Measurements from ENCODE around the gene SPESP1.
"Not testable (repeated sequence)": the region's sequence is repeated elsewhere in the genome, so short reads cannot be mapped to it uniquely, and the experiment has no call there.

Gene SPESP1

DNA sequence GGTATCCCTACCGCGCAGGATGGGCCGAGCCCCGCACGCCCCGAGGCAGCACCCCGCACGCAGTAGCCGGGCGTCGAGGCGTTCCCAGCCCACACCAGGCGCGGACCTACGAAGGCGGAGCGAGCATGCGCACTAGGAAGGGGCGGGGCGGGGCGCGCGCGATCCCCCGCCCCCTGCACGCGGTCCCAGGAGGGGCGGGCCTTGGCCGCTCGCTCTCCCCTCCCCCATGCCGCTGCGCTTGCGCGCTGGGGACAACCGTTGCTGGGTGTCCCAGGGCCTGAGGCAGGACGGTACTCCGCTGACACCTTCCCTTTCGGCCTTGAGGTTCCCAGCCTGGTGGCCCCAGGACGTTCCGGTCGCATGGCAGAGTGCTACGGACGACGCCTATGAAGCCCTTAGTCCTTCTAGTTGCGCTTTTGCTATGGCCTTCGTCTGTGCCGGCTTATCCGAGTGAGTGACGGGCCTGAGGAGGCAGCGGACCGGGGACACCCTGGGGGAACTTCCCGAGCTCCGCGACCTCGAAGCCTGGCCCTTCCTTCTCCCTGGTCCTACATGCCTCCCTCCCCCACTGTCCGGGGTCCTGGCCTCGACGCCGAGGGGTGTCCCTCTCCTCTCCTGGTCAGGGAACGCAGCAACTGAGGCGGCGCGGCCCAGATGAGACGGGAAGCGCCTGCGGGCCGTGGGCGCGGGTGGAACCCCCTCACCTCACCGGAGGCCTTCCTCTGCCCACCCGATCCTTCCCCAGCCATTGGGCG is at the start of gene SPESP1:
Gene SPESP1, plus strand, starts transcription at position 258 of the 755 bp plus-strand sequence. Its CDS starts 129 bp downstream, at position 387.
- DNase-seq: no peak

DNA sequence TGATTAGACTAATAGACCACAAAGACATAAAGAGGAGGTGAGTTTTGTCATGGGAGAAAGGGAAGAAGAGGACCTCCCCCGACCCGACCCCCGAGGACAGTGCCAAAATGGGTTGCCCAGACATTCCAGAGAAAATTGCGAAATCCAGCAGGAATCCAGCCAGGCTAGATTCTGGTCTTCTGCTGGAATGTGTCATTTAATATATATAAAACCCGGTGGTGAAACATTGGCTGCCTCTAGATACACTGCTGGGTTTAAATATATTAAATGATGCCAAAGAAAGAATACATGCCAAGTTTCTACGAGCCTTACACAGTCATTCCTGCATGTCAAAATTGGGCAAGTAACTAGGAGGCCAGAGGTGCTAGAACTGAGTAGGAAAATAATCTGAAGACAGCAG is 45.3 kb upstream of the SPESP1 start:
- no peak for DNase-seq

GRCh38 chr15:68887120-68887519 is 43.2 kb upstream of the SPESP1 start:
- no peak for DNase-seq

DNA sequence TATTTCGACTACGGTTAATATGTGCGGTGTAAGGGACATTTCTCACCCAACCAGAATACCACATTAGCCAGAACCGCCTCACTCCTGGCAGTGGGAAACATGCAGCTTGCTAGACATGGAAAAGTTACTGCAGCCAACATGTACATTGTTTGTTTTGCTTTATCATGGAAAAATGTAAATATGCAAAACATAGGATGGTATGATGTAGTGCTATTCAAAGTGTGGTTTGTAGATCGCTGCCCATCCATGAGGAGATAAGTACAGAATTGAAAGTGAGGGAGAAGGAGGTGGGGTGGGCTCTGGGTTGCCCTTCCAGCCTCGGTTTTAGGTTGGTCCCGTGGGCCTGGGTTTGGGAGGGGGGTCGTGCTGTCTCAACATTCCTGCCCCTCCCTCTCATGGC is 42.5 kb upstream of the SPESP1 start:
- DNase-seq: no peak

DNA sequence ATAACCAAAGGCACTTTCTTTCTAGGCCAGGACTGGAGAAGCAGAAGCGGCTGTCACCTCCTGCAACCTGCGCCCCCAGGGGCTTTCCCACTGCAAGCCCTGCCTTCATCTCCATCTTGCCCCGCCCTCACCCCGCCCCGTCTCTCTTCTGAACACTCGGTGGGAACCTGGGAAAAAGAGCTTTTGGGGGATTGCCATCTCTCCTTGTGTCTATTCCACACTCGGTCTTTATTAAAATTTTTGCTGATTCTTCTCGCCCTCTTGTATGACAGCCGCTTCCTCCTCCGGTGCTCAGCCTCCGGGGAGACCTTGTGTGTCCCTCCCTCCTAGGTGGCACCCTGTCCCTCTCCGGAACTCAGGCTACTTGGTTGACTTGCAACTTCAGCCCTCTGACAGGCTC is 41.9 kb upstream of the SPESP1 start:
- DNase-seq: no peak

DNA sequence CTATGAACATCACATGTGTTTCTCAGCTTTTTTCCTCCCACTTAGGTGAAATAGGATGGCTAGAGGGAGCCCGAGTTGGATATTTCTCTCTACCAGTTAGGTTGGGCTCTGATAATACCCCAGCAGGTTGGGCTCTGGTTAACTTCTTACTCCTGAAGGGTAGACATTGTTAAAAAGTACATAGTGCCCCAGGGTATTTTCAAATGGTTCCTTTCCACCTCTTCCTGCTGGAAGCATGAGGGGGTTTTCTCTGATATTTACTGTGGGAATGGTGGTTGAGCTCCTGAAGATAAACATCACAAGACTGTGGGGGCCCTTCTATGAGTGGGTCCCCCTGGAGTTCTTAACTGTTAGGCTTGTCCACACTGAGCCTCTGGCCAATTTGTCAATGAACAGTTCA is 36.1 kb upstream of the SPESP1 start:
- no peak for DNase-seq

- no peak for DNase-seq
Measured at GRCh38 chr15:68896178-68896577, 34.1 kb upstream of the SPESP1 start.

- DNase-seq: no peak
Measured at GRCh38 chr15:68897016-68897415, 33.3 kb upstream of the SPESP1 start.

- DNase-seq: no peak
Measured at GRCh38 chr15:68900027-68900426, 30.3 kb upstream of the SPESP1 start.

DNA sequence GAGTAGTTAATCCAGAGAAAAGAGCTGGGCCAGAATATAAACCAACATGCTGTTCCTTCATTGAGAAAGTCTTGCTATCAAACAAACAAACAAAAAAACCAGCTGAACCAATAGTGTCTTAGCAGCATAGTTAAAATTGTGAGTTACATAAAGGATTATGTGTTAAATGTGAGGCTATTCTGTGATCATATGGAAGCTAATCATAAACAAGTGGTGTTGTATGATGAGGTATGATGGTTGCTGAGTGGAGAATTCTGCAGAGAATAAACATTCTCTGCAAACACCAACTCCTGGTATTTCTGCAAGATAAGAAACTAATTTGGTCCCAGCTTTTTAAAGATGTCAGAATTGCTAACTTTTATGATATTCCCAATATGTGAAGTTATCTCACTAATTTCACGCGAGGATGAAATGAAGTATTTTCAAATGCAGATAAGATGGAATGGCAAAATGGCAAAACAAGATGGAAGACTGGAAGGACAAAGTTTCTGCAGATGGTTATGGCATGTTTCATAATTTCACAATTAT is 22.9 kb upstream of the SPESP1 start:
- no peak for DNase-seq

GRCh38 chr15:68909601-68910100 is 20.7 kb upstream of the SPESP1 start:
- DNase-seq: no peak

- no peak for DNase-seq
Measured at GRCh38 chr15:68910341-68910740, 20.0 kb upstream of the SPESP1 start.

GRCh38 chr15:68910816-68911215 is 19.5 kb upstream of the SPESP1 start:
- no peak for DNase-seq

- no peak for DNase-seq
Measured at GRCh38 chr15:68921926-68922325, 8.4 kb upstream of the SPESP1 start.

DNA sequence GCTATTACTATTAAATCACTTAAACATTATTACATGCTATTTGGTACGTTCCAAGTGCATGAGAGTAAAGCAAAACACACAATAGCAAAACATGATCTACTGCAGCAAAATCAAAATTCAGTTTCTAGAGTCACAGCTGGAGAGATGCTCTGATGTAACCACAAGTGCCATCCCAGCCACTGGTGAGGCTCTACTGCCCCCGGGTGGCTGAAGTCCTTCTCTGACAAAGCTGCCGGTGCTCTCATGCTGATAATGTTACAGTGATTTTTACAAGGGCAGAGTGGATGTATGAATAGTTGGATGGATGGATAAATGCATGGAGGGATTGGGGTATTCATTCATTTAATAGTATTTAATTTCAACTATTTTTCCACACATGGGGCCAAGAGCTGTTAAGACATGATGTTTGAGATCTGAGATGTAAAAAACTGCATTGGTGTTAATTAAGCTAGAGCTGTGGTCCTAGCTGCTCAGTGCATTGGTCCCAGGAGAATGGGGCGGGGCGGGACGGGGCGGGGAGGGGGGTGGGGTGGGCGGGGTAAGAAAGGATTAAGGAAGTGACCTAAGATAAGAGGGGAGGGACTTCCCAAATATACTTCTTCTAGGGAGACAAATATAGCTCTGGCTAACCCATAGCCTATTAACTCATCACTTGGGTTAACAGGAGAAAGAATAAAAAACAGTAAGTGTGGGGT is 5.3 kb upstream of the SPESP1 start:
- peak; percentile 45 for DNase-seq

- DNase-seq: no peak
Measured at GRCh38 chr15:68933001-68933400, 2.7 kb downstream of the SPESP1 start.

DNA sequence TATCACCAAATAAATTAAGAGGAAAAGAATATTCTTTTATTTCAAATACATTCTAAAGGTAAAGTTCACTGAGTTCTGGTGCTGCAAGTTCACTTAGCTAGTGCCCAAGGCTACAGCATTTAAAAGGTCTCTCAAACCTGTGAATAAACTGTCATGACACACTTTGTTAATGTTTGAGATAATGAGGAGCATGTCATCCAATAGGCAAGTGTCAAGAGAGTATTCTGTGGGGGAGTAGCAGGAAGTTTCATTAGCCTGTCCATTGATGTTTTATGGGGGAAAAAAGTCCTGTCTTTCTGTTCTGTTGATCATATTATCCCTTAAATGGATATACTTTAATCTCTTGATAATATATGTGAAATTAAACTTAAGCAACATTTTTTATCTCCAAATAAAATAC is 4.0 kb downstream of the SPESP1 start:
- DNase-seq: no peak

DNA sequence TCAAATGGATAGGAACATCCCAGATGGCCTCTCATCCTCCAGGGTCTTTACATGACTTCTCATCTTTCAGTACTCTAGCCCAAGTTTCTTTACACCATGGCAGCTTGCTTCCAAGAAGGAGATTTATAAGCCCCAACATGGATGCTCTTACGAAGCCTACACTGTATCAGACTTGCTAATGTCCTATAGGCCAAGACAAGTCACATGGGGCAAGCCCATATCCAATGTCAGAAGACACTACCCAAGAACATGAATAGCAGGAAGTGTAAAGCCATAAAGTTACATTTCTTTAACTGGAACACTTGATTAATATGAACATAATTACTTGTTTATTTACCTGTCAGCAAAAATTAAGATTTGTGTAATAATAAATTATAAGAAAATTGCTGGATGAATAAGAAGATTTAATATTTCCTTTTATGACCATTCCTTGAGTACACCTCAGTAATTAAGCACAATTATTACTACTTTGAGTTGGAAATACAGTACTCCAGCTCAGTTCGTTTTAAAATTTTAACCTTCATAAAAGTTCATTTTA is 5.1 kb downstream of the SPESP1 start:
- no peak for DNase-seq

DNA sequence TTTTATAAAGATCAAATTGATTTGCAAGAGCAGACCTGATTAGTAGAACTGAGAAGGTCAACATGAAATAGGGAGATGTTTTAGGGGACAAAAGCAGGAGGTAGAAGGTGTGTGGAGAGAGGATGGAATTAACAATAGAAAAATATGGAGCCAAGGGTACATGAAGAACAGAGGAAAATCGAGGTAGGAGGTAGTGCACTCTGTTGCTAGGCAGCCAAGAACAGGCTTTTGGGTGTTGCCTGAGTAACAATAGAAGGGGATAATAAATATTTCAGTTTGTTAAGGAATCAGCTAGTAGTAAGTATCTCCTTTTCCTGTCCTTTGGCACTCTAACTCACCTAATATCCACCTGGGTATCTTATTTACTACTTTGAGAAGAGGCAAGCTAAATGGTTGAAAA is 9.2 kb downstream of the SPESP1 start:
- DNase-seq: no peak

DNA sequence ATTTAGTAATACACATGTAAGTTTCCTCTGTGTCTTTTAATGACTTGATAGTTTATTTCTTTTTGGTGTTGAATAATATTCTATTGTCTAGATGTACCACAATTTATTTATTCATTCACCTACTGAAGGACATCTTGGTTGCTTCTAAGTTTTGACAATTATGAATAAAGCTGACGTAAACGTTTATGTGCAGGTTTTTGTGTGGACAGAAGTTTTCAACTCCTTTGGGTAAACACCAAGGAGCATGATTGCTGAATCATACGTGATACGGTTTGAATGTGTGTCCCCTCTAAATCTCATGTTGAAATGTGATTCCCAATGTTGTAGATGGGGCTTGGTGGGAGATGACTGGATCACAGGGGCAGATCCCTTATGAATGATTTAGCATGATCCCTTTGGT is 21.5 kb downstream of the SPESP1 start:
- no peak for DNase-seq

DNA sequence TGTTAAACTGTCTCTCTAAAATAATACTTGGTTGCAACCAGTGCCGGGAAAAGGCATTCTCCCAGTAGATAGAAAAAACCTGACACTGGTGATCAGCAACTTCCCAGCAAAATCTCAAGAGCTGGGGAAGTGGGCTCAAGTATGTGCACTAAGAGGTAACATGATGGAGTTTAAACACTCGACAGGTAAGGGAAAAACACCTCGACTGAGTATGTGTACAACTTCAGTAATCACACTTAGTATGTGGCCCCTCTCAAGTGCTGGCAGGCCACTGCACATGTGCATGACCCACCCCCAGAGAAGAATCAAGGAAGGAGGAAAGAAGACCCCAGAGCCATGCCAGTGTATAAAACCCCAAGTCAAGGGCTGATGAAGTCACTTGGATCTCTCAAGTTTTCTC is 27.4 kb downstream of the SPESP1 start:
- DNase-seq: no peak

GRCh38 chr15:68958597-68958996 is 28.3 kb downstream of the SPESP1 start:
- DNase-seq: no peak

DNA sequence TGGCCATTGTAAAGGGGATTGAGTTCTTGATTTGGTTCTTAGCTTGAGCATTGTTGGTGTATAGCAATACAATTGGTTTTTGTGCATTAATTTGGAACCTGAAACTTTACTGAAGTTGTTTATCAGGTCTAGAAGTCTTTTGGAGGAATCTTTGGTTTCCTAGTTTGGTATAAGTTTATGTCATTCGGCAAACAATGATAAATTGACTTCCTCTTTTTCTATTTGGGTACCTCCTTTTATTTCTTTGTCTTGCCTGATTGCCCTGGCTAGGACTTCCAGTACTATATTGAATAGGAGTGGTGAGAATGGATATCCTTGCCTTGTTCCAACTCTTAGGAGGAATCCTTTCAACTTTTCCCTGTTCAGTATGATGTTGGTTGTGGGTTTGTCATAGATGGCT is 32.1 kb downstream of the SPESP1 start:
- DNase-seq: no peak

GRCh38 chr15:68963719-68964118 is 33.4 kb downstream of the SPESP1 start:
- not testable (repeated sequence) for DNase-seq

Data from NCI-H1092 treated with DMSO at 0.1 percent for 48 hours (cell line).